K562 (cell line): ENCODE data around the gene LRIT1.

Experiments used
- MCM5 ChIP-seq: fragments of 450-650 bp; IDR thresholded peaks from 2 replicates; pipeline ENCODE4 v1.6.1; 2016; ENCODE audit warnings: low read depth
- ZNF24 ChIP-seq: fragments of 450-650 bp; IDR thresholded peaks from 2 replicates; pipeline ENCODE4 v1.6.1; 2016
- TF ChIP-seq, protein P1 (sequence below), 2 experiments: fragments of 450-650 bp; formaldehyde crosslinking in 1 of 2; IDR thresholded peaks; 2 replicates each; pipeline versions ENCODE4 v1.4.0 to v1.6.1; 2014 to 2020; ENCODE audit warnings: mild to moderate bottlenecking in 2 of 2, borderline replicate concordance in 1 of 2, low read depth in 1 of 2

DNA sequence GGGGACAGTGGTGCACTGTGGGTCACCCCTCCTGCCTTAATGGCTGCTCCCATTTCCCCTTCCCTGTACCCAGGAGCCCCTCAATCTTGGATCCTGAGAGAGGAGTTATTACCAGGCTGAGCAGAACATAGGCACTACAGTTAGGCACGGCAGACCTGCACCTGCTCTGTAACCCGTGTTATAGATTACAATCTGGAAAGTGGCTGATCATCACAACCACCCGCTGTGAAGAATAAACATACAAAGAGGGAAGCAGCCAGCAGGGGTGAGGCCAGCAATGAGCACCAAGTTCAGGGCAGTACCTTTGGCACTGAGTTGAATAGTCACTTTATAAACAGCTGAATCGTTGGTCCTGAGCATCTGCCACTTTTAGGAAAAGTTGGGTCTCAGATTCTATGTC lies 45.3 kb downstream of the LRIT1 start:
- TF ChIP-seq MCM5, result no peak
- TF ChIP-seq, protein P1, sequence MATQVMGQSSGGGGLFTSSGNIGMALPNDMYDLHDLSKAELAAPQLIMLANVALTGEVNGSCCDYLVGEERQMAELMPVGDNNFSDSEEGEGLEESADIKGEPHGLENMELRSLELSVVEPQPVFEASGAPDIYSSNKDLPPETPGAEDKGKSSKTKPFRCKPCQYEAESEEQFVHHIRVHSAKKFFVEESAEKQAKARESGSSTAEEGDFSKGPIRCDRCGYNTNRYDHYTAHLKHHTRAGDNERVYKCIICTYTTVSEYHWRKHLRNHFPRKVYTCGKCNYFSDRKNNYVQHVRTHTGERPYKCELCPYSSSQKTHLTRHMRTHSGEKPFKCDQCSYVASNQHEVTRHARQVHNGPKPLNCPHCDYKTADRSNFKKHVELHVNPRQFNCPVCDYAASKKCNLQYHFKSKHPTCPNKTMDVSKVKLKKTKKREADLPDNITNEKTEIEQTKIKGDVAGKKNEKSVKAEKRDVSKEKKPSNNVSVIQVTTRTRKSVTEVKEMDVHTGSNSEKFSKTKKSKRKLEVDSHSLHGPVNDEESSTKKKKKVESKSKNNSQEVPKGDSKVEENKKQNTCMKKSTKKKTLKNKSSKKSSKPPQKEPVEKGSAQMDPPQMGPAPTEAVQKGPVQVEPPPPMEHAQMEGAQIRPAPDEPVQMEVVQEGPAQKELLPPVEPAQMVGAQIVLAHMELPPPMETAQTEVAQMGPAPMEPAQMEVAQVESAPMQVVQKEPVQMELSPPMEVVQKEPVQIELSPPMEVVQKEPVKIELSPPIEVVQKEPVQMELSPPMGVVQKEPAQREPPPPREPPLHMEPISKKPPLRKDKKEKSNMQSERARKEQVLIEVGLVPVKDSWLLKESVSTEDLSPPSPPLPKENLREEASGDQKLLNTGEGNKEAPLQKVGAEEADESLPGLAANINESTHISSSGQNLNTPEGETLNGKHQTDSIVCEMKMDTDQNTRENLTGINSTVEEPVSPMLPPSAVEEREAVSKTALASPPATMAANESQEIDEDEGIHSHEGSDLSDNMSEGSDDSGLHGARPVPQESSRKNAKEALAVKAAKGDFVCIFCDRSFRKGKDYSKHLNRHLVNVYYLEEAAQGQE (IDR thresholded peaks at IDR 0.05; ENCODE audit: borderline replicate concordance), result no peak
- TF ChIP-seq, protein P1 (CRISPR knock-in tag; IDR thresholded peaks at IDR 0.05; ENCODE audit: low read depth), result no peak
- TF ChIP-seq ZNF24, result no peak
